Measurements from ENCODE around the gene CBFA2T2.

DNA sequence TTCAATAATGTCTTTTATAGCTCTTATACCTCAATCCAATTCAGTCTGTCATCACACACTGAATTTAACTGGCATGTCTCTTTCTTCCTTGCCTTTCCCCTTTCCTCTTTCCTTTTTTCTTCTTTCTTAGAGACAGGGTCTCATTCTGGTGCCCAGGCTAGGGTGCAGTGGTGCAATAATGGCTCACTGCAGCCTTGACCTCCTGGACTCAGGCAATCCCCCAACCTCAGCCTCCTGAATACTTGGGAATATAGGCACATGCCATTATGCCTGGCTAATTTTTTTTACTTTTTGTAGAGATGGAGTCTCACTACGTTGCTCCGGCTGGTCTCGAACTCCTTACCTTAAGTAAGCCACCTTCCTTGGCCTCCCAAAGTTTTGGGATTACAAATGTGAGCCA lies 65.9 kb downstream of the CBFA2T2 start:
- TF ChIP-seq CTCF (conservative IDR thresholded peaks at IDR 0.05; ENCODE audit: low read depth, low read length) (no peak), EZH2 (IDR thresholded peaks at IDR 0.05; ENCODE audit: borderline replicate concordance, low read depth, low read length, poor library complexity, severe bottlenecking) (no peak)

All from A673 (cell line).